Upper lobe of right lung (tissue), 1 donor: ENCODE measurements around the gene DNAH8. TPM values are rescaled to one million over a fixed set of nuclear protein-coding genes. Genes with fewer than 3 reads are reported as not detected.

Experiments used
- ATAC-seq: fragments of 200-7000 bp; cut with Tn5 transposase; one replicate; pipeline ENCODE4 v1.9.1; 2020; ENCODE audit warnings: mild to moderate bottlenecking, moderate library complexity
- DNase-seq: peaks from one replicate; pipeline ENCODE4 v3.0.0-alpha.2; 2020
- H3K27ac ChIP-seq: fragments of 200-600 bp; one replicate; pipeline ENCODE4 v1.8.0; 2022
- H3K27me3 ChIP-seq: fragments of 200-600 bp; one replicate; pipeline ENCODE4 v1.8.0; 2022; ENCODE audit warnings: mild to moderate bottlenecking
- H3K36me3 ChIP-seq: fragments of 200-600 bp; one replicate; pipeline ENCODE4 v1.8.0; 2022
- H3K4me1 ChIP-seq: fragments of 200-600 bp; one replicate; pipeline ENCODE4 v1.8.0; 2022
- H3K4me3 ChIP-seq: fragments of 200-600 bp; one replicate; pipeline ENCODE4 v1.8.0; 2022; ENCODE audit warnings: mild to moderate bottlenecking
- H3K9me3 ChIP-seq: fragments of 200-600 bp; one replicate; pipeline ENCODE4 v1.8.0; 2022
- CTCF ChIP-seq: fragments of 200-600 bp; IDR thresholded peaks from one replicate; pipeline ENCODE4 v1.8.0; 2022; ENCODE audit warnings: antibody characterized with exemption
- intact Hi-C: fragments of 100-400 bp; cut with DNase I; formaldehyde crosslinking; loops from one replicate; pipeline ENCODE4 v1.11.0; 2022
- total RNA-seq: library from RNA; stranded (reverse); fragmentation: NEBNext Ultra II Directional; extraction: Animal tissue kit (Norgen Biotek cat#: 25700); gene quantifications from one replicate; pipeline ENCODE4 v1.2.1, GENCODE V29; 2021
- donor health status: DM: no; HTN: yes; CAD: no; lungs with severe emphysema.

DNAH8 gene
- total RNA-seq, 1 donor from 2014 or later, result 0.17 TPM

- TF ChIP-seq CTCF, result no peak
- peaks cover 6% of the 10 kb centered on the region for H3K4me1 ChIP-seq
- DNase-seq (no peak), ATAC-seq (peak; percentile 40)
- H3K27me3 ChIP-seq, result no peaks in the 10 kb centered on the region
- no peaks in the 10 kb centered on the region for H3K36me3 ChIP-seq
- H3K27ac ChIP-seq, result no peak overlapping the region
- no peak overlapping the region for H3K4me3 ChIP-seq
- no peaks in the 10 kb centered on the region for H3K9me3 ChIP-seq
- intact Hi-C loops, result no loop called here
These were observed 15.2 kb downstream of the DNAH8 start for GRCh38 chr6:38730140-38730862.

- no peak overlapping the region for H3K27ac ChIP-seq
- TF ChIP-seq CTCF, result no peak
- DNase-seq, result no peak
- no peaks in the 10 kb centered on the region for H3K36me3 ChIP-seq
- H3K4me1 ChIP-seq, result peaks cover 3% of the 10 kb centered on the region
- ATAC-seq, result no peak
- H3K4me3 ChIP-seq, result no peak overlapping the region
- H3K9me3 ChIP-seq, result no peaks in the 10 kb centered on the region
- intact Hi-C loops, result no loop called here
- H3K27me3 ChIP-seq, result no peaks in the 10 kb centered on the region
These were observed 21.8 kb downstream of the DNAH8 start for GRCh38 chr6:38736951-38737350.

- H3K9me3 ChIP-seq, result no peaks in the 10 kb centered on the region
- no peak for TF ChIP-seq CTCF
- H3K27me3 ChIP-seq, result no peaks in the 10 kb centered on the region
- no peaks in the 10 kb centered on the region for H3K36me3 ChIP-seq
- ATAC-seq, result no peak
- DNase-seq, result no peak
- no peak overlapping the region for H3K27ac ChIP-seq
- peaks cover 3% of the 10 kb centered on the region for H3K4me1 ChIP-seq
- H3K4me3 ChIP-seq, result no peak overlapping the region
- intact Hi-C loops, result no loop called here
These were observed 23.1 kb downstream of the DNAH8 start for GRCh38 chr6:38738261-38738660.

- Histone ChIP-seq H3K27me3 (no peaks in the 10 kb centered on the region), H3K9me3 (no peaks in the 10 kb centered on the region), H3K4me1 (peaks cover 3% of the 10 kb centered on the region), H3K4me3 (no peak overlapping the region), H3K27ac (no peak overlapping the region), H3K36me3 (no peaks in the 10 kb centered on the region)
- DNase-seq (no peak), ATAC-seq (no peak)
- intact Hi-C loops, result no loop called here
- TF ChIP-seq CTCF, result peak; percentile 37
These were observed 24.4 kb downstream of the DNAH8 start for GRCh38 chr6:38739532-38739931.

GRCh38 chr6:38749473-38749872 is 34.4 kb downstream of the DNAH8 start:
- no peaks in the 10 kb centered on the region for H3K9me3 ChIP-seq
- no peak overlapping the region for H3K27ac ChIP-seq
- H3K27me3 ChIP-seq, result no peaks in the 10 kb centered on the region
- H3K36me3 ChIP-seq, result no peaks in the 10 kb centered on the region
- DNase-seq (no peak), ATAC-seq (no peak)
- H3K4me1 ChIP-seq, result no peaks in the 10 kb centered on the region
- no peak overlapping the region for H3K4me3 ChIP-seq
- TF ChIP-seq CTCF, result no peak
- intact Hi-C loops, result no loop called here
